Stimulated activated CD8-positive, alpha-beta memory T cell treated with anti-CD3 and anti-CD28 coated beads, Interleukin-4, amount 100 ng/mL, for 1 hour (primary cell): ENCODE data around the gene USP24.

ENCODE experiments used
- DNase-seq, 2 donors: peaks; one replicate each; pipeline ENCODE4 v3.0.0-alpha.2; 2020; ENCODE audit warnings: low read depth in 2 of 2, low spot score in 1 of 2

Gene USP24

DNA sequence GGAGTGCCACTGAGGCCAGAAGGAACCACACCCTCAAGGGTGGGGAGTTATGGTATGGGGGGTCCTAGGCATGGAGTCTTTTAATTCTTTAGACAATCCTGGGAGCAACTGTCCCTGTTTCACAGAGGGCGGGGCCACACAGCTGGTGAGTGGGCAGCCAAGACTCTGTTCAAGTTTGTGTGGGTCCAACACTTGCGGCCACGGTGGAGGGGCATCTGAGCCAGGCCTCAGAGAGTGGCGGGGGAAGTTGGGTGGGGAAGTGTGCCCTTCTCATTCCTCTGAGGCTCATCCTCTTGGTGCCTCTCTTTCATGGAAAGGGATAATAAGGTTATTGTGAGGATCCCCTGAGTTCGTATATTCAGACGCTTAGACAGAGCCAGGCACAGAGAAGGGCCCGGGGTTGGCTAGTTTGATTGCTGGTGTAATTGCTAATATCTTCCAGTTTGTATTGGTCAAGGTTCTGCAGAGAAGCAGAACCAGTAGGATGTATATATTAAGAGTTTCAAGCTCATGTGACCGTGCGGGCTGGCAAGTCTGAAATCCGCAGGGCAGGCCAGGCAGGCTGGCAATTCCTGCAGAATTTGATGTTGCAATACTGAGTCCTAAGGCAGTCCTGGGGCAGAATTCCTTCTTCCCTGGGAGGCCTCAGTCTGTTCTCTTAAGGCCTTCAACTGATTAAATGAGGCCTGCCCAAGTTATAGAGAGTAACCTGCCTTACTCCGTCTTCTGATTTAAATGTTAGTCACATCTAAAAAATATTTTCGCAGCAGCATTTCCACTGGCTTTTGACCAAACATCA is 159.9 kb downstream of the USP24 start:
- no peak for DNase-seq

DNA sequence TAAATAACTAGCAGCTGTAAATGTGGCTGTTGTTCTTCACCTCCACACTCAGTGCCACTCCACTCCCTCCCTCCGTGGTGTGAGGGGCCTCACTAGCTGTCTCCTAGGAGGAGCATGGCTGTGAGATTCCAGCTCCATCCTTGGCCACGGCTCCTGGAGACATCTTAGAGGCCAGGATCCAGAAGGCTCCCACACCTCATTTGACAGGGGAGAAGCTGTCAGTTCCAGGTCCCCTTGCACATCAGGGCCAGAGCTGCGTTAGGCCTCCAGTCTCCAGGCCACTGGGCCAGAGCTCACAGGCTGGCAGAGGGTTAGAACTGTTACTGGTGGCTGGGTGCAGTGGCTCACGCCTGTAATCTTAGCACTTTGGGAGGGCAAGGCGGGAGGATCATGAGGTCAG is 160.8 kb downstream of the USP24 start:
- no peak for DNase-seq

GRCh38 chr1:55053265-55053954 is 161.8 kb downstream of the USP24 start:
- no peak for DNase-seq

DNA sequence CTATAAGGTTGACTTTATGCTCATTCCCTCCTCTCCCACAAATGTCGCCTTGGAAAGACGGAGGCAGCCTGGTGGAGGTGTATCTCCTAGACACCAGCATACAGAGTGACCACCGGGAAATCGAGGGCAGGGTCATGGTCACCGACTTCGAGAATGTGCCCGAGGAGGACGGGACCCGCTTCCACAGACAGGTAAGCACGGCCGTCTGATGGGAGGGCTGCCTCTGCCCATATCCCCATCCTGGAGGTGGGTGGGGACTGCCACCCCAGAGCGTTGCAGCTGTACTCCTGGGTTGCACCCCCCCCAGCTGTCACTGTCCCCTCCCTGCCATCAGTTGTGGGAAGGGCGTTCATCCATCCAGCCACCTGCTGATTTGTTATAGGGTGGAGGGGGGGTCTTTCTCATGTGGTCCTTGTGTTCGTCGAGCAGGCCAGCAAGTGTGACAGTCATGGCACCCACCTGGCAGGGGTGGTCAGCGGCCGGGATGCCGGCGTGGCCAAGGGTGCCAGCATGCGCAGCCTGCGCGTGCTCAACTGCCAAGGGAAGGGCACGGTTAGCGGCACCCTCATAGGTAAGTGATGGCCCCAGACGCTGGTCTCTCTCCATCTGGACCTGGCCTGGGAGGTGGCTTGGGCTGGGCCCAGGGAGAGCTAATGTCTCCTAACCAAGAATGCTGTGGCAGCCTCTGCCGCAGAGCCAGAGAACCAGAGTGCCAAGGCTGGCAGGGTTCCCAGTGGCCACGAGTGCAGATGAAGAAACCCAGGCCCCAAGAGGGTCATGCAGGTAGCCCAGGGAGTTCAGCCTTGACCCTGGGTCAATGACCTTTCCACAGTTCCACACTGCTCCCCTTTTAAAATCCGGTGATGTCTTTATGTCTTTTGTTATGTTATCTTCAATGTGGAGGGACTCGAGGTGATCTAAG is 162.7 kb downstream of the USP24 start:
- DNase-seq, result no peak

DNA sequence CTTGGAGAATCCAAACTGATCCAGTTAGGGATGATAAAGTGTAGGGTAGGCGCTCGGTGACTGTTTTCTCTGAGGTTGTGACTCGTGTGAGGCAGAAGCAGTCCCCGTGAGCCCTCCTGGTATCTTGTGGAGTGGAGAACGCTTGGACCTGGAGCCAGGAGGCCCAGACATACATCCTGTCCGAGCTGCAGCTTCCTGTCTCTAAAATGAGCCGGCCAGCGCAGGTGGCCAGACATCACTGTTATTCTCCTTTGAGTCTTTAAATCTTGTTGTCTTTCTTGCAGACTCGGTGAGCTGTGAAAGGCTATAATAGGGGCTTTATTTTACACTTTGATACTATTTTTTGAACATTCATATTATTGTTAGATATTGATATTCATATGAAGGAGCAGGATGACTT is 163.5 kb downstream of the USP24 start:
- DNase-seq, result no peak

GRCh38 chr1:55051169-55051568 is 164.0 kb downstream of the USP24 start:
- no peak for DNase-seq

DNA sequence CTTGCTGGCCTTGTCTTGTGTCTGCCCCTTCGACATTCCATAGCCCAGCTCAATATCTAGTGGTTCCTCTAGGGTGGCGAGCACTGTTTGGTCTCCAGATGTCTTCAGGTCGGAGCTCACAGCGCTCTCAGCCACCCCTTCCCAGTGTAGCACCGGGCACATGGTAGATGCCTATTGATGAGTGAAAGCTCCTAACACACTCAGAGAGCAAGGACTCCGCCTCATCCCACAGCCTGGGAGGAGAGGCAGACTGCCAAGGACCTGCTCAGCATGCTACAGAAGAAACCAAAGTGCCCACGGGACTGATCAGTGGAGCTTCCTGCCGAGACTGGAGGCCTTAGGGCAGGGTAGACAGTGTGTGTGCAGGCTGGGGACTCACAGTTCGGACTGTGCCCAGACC is 164.9 kb downstream of the USP24 start:
- DNase-seq, result no peak

- DNase-seq, result no peak
These were observed 165.3 kb downstream of the USP24 start for GRCh38 chr1:55049914-55050278.

DNA sequence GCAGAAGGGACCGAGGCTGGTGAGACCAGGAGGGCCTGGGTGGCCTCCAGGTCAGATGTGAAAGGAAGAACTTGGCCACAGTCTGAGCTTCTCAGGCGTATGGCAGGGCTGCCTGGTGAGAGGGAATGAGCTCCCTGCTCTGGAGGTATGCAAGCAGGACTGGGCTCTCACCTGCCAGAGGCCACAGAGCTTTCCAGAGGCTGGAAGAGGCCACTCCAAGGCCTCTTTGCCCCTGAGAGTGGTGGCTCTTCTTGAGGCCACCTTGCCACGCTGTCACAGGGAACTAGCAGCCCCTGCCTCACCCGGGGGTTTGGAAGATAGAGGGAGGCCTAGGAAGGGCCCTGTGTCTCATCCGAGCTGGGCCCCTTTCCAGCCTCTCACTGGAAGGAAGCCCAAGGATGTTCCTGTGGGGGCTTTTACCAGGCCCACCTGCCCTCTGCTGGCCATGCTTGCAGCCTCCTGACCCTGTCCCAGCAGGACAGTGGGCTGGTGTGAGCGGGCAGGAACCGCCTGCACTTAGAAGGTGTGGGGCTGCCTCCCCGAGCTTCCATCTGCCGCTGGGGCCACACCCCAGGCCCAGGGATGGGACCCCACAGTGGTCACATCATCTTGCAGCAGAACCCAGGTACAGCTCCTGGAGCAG is 165.8 kb downstream of the USP24 start:
- DNase-seq, result no peak

DNA sequence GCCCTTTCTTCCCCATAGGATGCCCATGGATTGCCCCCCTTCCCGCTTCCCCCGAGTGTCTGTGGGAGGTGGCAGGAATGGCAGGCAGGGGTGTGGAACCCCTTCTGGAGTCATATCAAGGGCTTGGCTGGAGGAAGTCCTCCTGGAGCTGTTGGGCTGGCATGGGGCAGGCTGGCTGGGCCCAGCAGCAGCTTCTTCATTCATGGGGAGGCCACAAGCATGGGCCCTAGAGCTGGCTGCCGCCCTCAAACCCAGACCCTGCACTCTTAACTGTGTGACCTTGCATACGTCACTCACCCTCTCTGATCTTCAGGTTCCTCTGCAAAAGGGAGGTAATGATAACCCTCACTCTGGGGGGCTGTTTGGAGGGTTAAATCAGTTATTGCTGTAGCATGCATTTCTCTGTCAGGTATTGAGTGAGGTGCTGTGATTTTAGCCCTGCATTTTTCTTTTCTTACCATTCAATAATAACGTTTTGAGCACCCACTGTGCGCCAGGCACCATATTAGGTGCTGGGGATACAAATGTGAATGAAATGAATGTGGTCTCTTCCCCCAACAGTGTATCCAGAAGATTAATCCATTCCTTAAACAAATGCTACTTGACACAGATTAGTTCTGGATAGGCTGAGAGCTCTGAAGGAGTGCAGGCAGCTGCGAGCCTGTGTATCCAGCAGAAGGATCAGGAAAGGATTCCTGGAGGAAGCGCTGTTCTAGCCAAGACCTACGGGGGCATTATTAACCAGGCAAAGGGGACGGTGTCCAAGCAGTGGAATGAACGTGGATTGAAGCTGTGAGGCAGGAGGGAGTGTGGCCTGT is 166.5 kb downstream of the USP24 start:
- DNase-seq, result no peak

DNA sequence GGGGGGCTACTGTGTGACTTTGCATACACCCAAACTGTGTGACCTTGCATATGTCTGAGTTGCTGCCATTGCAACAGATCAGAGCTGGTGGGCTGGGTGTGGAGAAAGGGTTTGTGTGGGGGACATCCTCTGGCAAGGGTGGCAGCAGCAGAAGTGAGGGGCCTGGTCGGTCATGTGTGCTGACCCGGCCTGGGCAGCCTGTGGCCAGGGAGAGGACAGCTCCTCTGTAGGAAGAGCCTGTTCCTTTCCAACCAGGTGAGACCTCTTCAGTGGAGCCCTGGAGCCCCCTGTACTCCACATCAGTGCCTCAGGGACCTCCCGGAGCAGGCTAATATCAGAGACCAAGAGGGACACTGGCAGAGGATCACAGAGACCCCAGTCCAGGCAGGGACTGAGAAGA is 167.6 kb downstream of the USP24 start:
- no peak for DNase-seq

DNA sequence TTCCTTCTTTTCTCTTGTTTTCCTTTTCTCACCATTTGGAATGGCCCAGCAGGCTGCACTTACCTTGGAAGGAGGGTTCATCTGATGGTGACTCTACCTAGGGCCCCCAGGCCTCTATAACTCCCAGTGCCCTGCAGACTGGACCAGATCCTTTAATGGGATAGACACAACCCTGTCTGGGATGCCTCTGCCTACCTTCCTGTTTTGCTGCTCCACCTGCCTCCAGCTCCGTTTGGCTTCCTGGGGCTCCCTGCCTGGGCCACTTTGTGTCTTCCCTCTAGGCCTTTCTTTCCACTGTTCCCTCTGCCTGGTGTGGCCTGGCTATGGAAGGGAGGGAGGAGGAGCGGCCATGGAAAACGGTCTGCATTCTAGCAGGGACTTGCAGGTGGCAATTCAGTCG is 168.3 kb downstream of the USP24 start:
- DNase-seq, result no peak

- DNase-seq, result no peak
These were observed 169.7 kb downstream of the USP24 start for GRCh38 chr1:55045430-55045829.

DNA sequence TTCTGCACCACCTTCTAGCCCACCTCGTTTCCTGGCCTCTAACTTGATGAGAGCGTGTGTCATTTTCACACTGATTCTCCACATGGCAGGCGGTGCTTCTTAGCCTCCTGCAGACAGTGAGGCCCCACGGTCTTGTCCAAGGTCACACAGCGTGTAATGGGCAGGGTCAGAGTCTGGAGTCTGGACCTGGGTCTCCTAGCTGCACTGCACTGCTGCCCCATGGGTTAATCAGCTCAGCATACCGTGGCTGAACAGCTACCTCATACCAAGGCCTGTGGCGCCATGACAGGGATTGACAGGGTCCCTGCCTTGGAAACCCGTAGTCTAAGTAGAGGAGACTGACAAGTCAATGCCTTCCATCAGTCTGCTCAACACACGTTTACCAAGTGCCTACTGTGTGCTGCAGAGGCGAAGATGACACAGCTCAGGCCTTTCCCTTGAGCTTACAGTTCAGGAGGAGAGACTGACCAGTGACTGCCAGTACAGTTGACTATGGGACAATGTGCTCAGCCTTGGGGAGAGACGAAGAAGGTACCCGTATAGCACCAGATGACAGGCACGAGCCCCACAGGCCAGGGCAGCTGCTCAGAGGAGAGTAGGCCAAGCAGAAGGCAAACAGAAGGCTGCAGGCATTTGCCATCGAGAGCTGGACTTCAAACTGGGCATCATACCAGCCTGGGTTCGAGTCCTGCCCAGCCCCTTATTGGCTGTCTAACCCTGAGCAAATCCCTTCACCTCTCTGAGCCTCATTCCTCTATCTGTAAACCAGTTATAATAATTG is 170.4 kb downstream of the USP24 start:
- DNase-seq, result no peak

GRCh38 chr1:55043726-55044125 is 171.4 kb downstream of the USP24 start:
- no peak for DNase-seq

- no peak for DNase-seq
These were observed 172.2 kb downstream of the USP24 start for GRCh38 chr1:55043011-55043410.

GRCh38 chr1:55041613-55042012 is 173.6 kb downstream of the USP24 start:
- no peak for DNase-seq

- DNase-seq, result no peak
These were observed 174.2 kb downstream of the USP24 start for GRCh38 chr1:55040933-55041494.
